ENCODE measurements around the gene ELFN1. TPM values are rescaled to one million over a fixed set of nuclear protein-coding genes. Genes with fewer than 3 reads are reported as not detected.

ELFN1 gene
- total and polyA plus RNA-seq, 10 of the 15 experiments (the other 5 are each of a cell fraction or from before 2014, with no cell fraction given): 0.04 TPM; not detected in 9

DNA sequence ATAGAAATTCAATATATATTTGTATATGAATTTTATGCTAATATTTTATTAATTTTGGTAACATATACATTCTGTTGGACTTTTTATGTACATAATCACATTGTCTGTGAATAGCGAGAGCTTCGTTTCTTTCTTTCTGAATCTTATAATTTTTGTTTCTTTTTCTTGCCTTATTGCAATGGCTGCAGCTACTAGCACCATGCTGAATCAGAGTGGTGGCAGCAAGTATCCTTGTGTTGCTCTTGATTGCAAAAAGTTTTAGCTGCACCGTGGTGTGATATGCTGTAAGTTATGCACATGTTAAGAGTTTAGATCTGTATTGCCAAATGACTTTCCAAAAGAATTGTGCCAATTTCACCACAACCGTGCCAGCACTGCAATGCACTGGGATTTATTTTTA lies 32.6 kb downstream of the ELFN1 start:
- ChIA-PET POLR2A (no interaction called here), SMC1A (ENCODE audit: uncharacterized antibody, unreplicated experiment) (interaction anchor here (1.2 to 1.6 kb wide), 2 partner anchors 21 to 645 kb away, joined by 3 to 4 read pairs; no protein-coding TSS in a partner anchor), CTCF (no interaction called here), RAD21 (ENCODE audit: unreplicated experiment) (no interaction called here)
- Histone ChIP-seq H4K20me1 (ENCODE audit: control insufficient read depth, insufficient read depth) (no peaks in the 10 kb centered on the region), H3K9me3 (replicated peaks; ENCODE audit: control insufficient read depth, insufficient read depth, low read length) (no peaks in the 10 kb centered on the region), H2AFZ (ENCODE audit: control insufficient read depth, low read depth, low read length) (no peak overlapping the region), H3K4me2 (ENCODE audit: control insufficient read depth, insufficient read depth) (no peak overlapping the region), H3K4me1 (ENCODE audit: control insufficient read depth, insufficient read depth, low read length) (no peaks in the 10 kb centered on the region), H3K9ac (ENCODE audit: control insufficient read depth, insufficient read depth, low read length) (no peak overlapping the region), H3K36me3 (ENCODE audit: control insufficient read depth in 2 of 2, insufficient read depth in 2 of 2, low read length in 1 of 2) (no peaks in the 10 kb centered on the region), H3K27ac (ENCODE audit: control insufficient read depth, insufficient read depth) (no peak overlapping the region), H3K27me3 (replicated peaks in 1 of 2; ENCODE audit: control insufficient read depth in 2 of 2, insufficient read depth in 2 of 2, low read length in 1 of 2) (no peaks in the 10 kb centered on the region), H3K4me3 (no peak overlapping the region), H3K79me2 (ENCODE audit: control insufficient read depth, insufficient read depth, low read length) (no peaks in the 10 kb centered on the region)
- in situ Hi-C loops (cut with MboI) (no loop called here), intact Hi-C loops (cut with micrococcal nuclease; ENCODE audit: unreplicated experiment) (no loop called here)
- ATAC-seq (no peak), FAIRE-seq (no peak), DNase-seq (ENCODE audit: low read depth, low spot score) (no peak)
- no TSS peak for BruUV-seq (replicated peaks)
- WGBS (ENCODE audit: insufficient coverage, insufficient replicate concordance, low lambda C conversion rate, missing lambda C conversion rate): 62% methylated on average over 4 of the region's 4 CpGs
- TF ChIP-seq MYB (IDR thresholded peaks at IDR 0.05; ENCODE audit: borderline replicate concordance, low read depth, low read length) (no peak), EP300 (IDR thresholded peaks at IDR 0.05; ENCODE audit: borderline replicate concordance in 1 of 2, control insufficient read depth in 1 of 2, low read depth in 2 of 2, low read length in 2 of 2) (no peak), SRF (IDR thresholded peaks at IDR 0.05; ENCODE audit: low read depth in 2 of 2, low read length in 2 of 2) (no peak), PAX8 (IDR thresholded peaks at IDR 0.05) (no peak), HDGF (IDR thresholded peaks at IDR 0.05) (no peak), ATF7 (IDR thresholded peaks at IDR 0.05; ENCODE audit: low read depth) (no peak), FOXK2 (IDR thresholded peaks at IDR 0.05) (no peak), ZNF384 (IDR thresholded peaks at IDR 0.05; ENCODE audit: borderline replicate concordance, low read depth, low read length) (no peak), SREBF1 (IDR thresholded peaks at IDR 0.05; ENCODE audit: low read length) (no peak), EED (IDR thresholded peaks at IDR 0.05; ENCODE audit: low read depth) (no peak), TBL1XR1 (IDR thresholded peaks at IDR 0.05; ENCODE audit: low read depth, low read length) (no peak), NFYB (IDR thresholded peaks at IDR 0.05; ENCODE audit: insufficient read depth, low read depth, low read length) (no peak)
- TF ChIP-seq, protein P1, sequence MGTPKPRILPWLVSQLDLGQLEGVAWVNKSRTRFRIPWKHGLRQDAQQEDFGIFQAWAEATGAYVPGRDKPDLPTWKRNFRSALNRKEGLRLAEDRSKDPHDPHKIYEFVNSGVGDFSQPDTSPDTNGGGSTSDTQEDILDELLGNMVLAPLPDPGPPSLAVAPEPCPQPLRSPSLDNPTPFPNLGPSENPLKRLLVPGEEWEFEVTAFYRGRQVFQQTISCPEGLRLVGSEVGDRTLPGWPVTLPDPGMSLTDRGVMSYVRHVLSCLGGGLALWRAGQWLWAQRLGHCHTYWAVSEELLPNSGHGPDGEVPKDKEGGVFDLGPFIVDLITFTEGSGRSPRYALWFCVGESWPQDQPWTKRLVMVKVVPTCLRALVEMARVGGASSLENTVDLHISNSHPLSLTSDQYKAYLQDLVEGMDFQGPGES (IDR thresholded peaks at IDR 0.05): no peak
- TF ChIP-seq, protein P2, sequence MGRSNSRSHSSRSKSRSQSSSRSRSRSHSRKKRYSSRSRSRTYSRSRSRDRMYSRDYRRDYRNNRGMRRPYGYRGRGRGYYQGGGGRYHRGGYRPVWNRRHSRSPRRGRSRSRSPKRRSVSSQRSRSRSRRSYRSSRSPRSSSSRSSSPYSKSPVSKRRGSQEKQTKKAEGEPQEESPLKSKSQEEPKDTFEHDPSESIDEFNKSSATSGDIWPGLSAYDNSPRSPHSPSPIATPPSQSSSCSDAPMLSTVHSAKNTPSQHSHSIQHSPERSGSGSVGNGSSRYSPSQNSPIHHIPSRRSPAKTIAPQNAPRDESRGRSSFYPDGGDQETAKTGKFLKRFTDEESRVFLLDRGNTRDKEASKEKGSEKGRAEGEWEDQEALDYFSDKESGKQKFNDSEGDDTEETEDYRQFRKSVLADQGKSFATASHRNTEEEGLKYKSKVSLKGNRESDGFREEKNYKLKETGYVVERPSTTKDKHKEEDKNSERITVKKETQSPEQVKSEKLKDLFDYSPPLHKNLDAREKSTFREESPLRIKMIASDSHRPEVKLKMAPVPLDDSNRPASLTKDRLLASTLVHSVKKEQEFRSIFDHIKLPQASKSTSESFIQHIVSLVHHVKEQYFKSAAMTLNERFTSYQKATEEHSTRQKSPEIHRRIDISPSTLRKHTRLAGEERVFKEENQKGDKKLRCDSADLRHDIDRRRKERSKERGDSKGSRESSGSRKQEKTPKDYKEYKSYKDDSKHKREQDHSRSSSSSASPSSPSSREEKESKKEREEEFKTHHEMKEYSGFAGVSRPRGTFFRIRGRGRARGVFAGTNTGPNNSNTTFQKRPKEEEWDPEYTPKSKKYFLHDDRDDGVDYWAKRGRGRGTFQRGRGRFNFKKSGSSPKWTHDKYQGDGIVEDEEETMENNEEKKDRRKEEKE (IDR thresholded peaks at IDR 0.05): no peak
- TF ChIP-seq, protein P3, sequence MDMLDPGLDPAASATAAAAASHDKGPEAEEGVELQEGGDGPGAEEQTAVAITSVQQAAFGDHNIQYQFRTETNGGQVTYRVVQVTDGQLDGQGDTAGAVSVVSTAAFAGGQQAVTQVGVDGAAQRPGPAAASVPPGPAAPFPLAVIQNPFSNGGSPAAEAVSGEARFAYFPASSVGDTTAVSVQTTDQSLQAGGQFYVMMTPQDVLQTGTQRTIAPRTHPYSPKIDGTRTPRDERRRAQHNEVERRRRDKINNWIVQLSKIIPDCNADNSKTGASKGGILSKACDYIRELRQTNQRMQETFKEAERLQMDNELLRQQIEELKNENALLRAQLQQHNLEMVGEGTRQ (IDR thresholded peaks at IDR 0.05; ENCODE audit: borderline replicate concordance, low read depth, low read length): no peak

Data from GM12878 (cell line).